Ectodermal cell (in vitro differentiated cells): Measurements from ENCODE around the gene CCDC106.

ENCODE experiments used
- H3K27ac ChIP-seq: 2 replicates; pipeline ENCODE4 v1.7.0; 2013; ENCODE audit warnings: mild to moderate bottlenecking, low read depth, low read length; ENCODE audit not compliant: insufficient read depth, poor library complexity, severe bottlenecking
- H3K27me3 ChIP-seq: 2 replicates; pipeline ENCODE4 v1.7.0; 2013; ENCODE audit warnings: mild to moderate bottlenecking, low read length; ENCODE audit not compliant: insufficient read depth, control insufficient read depth, poor library complexity, severe bottlenecking
- H3K36me3 ChIP-seq: one replicate; pipeline ENCODE4 v1.7.0; 2013; ENCODE audit warnings: low read length; ENCODE audit not compliant: control insufficient read depth, insufficient read depth
- H3K4me1 ChIP-seq: one replicate; pipeline ENCODE4 v1.7.0; 2013; ENCODE audit warnings: low read length; ENCODE audit not compliant: control insufficient read depth, insufficient read depth
- H3K4me3 ChIP-seq: 2 replicates; pipeline ENCODE4 v1.7.0; 2013; ENCODE audit warnings: low read depth, low read length, control low read depth; ENCODE audit not compliant: insufficient read depth
- H3K9me3 ChIP-seq: 2 replicates; pipeline ENCODE4 v1.7.0; 2013; ENCODE audit warnings: mild to moderate bottlenecking, low read length, moderate library complexity; ENCODE audit not compliant: control insufficient read depth
- whole genome bisulfite sequencing, 2 experiments: methylation state at CpG; one replicate each; pipeline ENCODE4 v1.1.7; 2013; ENCODE audit warnings: missing lambda C conversion rate in 2 of 2; 5-methylcytosine and 5-hydroxymethylcytosine counted together

Gene CCDC106

DNA sequence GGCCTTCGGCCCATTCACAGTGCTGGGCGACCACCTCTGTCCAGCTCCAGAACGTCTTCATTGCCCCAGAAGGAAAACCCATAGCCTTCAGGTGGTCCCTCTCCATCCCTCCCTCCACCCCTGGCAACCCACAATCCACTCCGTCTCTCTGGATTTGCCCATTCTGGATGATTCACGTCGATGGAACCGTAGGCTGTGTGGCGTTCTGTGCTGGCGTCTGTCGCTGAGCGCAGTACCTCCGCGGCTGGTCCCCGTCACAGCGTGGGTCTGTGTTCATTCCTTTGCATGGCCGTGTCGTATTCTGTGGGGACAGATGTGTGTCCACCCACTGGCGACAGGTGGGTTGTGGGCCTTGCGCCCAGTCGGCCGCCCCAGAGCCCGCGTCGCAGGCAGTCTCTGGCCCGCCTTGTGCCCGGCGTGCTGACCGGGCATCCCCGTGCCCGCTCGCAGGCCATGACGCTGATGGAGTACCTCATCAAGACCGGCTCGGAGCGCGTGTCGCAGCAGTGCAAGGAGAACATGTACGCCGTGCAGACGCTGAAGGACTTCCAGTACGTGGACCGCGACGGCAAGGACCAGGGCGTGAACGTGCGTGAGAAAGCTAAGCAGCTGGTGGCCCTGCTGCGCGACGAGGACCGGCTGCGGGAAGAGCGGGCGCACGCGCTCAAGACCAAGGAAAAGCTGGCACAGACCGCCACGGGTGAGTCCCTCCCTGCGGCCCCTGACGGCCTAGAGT is 37.1 kb downstream of the CCDC106 start:
- WGBS, 2 experiments, result 96 to 97% methylated on average over 60 of the region's 60 CpGs
- no peak overlapping the region for H3K4me3 ChIP-seq
- H3K4me1 ChIP-seq, result no peaks in the 10 kb centered on the region
- H3K36me3 ChIP-seq, result peaks cover 5% of the 10 kb centered on the region
- no peaks in the 10 kb centered on the region for H3K9me3 ChIP-seq
- H3K27ac ChIP-seq, result no peak overlapping the region
- H3K27me3 ChIP-seq, result no peaks in the 10 kb centered on the region

DNA sequence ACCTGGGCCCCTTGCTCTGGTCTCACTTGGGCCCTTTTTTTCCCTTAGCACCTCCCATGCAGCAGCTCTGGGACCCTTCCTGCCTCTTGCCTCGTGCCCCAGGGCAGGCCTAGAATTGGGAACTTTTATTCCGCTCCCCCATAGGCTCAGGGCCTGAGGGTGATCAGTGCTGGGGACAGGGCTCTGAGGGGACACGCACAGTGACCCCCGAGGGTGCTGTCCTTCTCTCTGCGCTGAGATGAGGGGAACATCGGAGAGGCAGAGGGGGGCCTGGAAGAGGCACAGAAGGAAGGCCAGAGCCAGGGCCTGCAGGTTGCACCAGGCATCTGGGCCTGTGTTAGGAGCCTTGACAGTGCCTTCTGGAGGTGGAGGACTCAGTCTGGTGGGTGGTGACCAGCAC is 37.8 kb downstream of the CCDC106 start:
- 94 to 96% methylated on average over 6 of the region's 6 CpGs for WGBS, 2 experiments
- Histone ChIP-seq H3K4me1 (no peaks in the 10 kb centered on the region), H3K27me3 (no peaks in the 10 kb centered on the region), H3K9me3 (no peaks in the 10 kb centered on the region), H3K27ac (no peak overlapping the region), H3K4me3 (no peak overlapping the region), H3K36me3 (peaks cover 5% of the 10 kb centered on the region)

DNA sequence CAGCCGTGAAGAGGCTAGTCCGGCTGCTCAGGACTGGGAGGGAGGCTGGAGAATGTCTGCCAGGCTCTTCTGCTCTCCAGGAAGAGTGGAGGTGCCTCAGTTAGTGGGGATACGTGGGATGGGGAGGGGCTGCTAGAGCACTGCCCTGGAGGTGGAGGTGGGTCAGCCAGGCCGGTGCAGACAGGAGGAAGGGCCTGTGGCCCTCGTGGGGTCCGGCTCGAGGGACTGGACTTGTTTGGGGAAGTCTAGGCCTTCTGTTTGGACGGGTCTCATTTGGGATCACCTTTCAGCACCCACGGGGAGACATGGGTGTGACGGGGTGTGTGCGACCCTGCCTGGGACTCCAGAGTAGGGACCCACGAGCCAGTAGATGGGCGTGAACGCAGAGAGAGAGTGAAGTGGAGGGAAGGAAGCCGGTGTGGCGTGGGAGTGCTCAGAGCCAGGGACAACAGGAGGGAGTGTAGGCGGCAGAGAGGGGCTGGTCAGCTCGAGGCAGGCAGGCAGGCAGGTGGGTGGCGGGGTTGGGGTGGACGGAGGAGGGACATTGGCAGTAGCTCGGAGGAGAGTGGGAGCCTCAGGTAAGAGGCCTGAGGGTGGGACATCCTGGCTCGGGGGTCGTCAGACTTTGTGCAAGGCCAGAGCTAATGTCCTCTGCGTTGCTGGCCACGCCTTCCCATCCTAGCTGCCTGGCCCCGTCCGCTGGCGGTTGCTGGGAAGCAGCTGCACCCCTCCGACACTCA is 38.5 kb downstream of the CCDC106 start:
- H3K36me3 ChIP-seq, result peaks cover 5% of the 10 kb centered on the region
- no peaks in the 10 kb centered on the region for H3K27me3 ChIP-seq
- no peaks in the 10 kb centered on the region for H3K4me1 ChIP-seq
- H3K4me3 ChIP-seq, result no peak overlapping the region
- no peaks in the 10 kb centered on the region for H3K9me3 ChIP-seq
- 94 to 95% methylated on average over 29 of the region's 29 CpGs for WGBS, 2 experiments
- H3K27ac ChIP-seq, result no peak overlapping the region

DNA sequence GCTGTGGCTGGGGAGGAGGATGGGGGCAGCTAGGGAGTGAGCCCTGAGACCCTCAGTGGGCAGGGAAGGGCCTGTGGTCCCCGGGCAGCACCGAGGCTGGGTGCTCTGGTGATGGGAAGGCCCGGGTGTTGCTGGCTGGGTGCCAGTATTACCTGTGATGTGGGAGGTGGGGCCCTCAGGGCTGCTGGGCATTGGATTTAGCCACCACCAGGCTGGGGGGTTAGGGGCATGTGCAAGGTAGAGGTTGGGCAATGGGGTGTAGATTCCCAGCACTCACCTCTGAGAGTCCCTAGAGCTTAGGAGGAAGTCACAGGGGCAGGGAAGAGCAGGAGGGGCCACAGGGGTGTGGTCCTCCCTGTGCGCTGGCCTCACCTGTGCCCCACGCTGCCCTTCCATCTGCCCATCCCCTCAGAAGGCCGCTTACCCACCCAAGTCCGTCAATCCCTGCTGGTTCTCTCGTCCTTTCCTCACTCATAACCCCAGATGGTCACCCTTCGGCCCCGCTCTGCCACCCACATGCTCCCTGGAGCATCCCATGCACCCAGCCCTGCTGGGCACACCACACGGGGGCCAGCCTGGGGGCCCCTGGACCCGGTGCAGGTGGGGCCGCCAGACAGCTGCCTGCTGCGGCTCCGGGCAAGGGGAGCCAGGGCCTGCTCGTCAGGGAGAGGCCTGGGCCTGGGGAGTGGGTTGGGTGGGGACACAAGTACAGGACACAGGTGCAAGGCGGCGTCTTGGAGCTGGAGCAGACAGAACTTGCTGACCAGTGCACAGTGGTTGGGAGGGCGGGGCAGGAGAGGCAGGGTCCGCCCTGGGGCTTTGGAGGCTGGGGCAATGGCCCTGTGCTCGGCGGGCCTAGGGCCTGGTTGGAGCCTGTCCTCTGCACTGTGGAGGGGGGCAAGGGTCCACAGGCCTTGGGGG is 39.5 kb downstream of the CCDC106 start:
- Histone ChIP-seq H3K36me3 (peaks cover 5% of the 10 kb centered on the region), H3K27ac (no peak overlapping the region), H3K9me3 (no peaks in the 10 kb centered on the region), H3K27me3 (no peaks in the 10 kb centered on the region), H3K4me3 (no peak overlapping the region), H3K4me1 (no peaks in the 10 kb centered on the region)
- 95 to 97% methylated on average over 22 of the region's 22 CpGs for WGBS, 2 experiments

DNA sequence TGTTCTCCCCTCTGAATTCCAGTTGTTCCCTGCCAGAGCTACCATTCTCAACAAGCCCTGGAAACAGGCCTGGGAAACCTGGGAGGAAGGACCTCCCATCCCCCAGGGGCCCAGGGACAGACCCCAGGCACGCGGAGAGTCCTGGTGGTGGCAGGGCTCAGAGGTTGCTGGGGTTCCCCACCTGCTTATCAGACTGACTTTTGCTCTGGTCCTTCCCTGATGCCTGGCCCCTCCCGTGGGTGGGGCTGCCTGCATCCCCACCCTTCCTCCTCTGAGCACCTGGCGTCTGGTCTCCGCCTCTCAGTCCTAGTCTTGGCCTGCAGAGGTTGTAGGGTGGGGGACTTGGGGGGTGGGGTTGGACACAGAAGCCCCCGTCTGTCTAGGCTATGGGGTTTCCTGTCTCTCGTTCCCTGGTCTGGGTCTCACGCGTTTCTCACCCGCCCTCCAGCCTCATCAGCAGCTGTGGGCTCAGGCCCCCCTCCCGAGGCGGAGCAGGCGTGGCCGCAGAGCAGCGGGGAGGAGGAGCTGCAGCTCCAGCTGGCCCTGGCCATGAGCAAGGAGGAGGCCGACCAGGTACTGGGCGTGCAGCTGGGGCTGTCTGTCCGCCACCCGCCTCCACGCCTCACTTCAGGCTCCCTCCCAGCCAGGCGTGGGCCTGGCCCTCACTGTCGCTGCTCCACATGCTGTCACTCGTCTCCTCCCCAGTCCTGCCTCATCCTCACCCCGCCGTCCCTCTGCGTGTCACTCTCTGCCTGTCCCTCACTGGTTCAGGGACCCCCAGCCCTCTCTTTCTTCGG is 40.6 kb downstream of the CCDC106 start:
- H3K4me3 ChIP-seq, result no peak overlapping the region
- H3K4me1 ChIP-seq, result no peaks in the 10 kb centered on the region
- no peaks in the 10 kb centered on the region for H3K27me3 ChIP-seq
- H3K36me3 ChIP-seq, result peaks cover 5% of the 10 kb centered on the region
- H3K27ac ChIP-seq, result no peak overlapping the region
- 89 to 91% methylated on average over 25 to 27 of the region's 27 CpGs for WGBS, 2 experiments
- no peaks in the 10 kb centered on the region for H3K9me3 ChIP-seq

DNA sequence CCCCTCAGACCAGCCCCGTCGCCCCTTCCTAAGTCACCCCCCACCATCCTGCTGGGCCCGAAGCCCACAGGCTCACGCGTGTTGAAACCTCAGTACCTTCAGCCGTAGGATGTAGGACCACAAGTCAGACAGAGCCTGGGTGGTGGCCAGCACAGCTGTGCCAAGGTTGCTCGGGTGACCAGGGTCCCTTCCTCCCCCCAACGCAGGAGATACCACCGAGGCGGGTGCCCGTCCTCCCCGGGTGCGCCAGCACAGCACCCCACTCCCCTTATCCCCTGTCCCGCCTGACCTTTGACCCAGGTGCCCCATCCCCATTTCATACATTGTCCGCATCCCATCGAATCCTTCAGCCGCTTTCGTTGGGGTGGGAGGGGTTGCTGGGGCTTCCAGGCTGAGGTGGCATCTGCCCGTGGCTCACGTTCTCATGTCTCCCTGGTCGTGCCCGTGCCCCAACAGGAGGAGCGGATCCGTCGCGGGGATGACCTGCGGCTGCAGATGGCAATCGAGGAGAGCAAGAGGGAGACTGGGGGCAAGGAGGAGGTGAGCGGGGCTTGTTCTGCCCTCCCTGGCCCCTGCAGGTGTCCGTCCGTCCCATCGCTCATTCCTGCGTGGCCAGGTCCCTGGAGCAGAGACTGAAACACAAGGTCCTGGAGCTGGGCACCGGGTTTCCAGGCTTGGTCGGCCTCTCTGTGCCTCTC is 41.5 kb downstream of the CCDC106 start:
- peaks cover 5% of the 10 kb centered on the region for H3K36me3 ChIP-seq
- no peaks in the 10 kb centered on the region for H3K9me3 ChIP-seq
- 95 to 96% methylated on average over 35 of the region's 35 CpGs for WGBS, 2 experiments
- no peak overlapping the region for H3K27ac ChIP-seq
- no peaks in the 10 kb centered on the region for H3K4me1 ChIP-seq
- H3K4me3 ChIP-seq, result no peak overlapping the region
- no peaks in the 10 kb centered on the region for H3K27me3 ChIP-seq

DNA sequence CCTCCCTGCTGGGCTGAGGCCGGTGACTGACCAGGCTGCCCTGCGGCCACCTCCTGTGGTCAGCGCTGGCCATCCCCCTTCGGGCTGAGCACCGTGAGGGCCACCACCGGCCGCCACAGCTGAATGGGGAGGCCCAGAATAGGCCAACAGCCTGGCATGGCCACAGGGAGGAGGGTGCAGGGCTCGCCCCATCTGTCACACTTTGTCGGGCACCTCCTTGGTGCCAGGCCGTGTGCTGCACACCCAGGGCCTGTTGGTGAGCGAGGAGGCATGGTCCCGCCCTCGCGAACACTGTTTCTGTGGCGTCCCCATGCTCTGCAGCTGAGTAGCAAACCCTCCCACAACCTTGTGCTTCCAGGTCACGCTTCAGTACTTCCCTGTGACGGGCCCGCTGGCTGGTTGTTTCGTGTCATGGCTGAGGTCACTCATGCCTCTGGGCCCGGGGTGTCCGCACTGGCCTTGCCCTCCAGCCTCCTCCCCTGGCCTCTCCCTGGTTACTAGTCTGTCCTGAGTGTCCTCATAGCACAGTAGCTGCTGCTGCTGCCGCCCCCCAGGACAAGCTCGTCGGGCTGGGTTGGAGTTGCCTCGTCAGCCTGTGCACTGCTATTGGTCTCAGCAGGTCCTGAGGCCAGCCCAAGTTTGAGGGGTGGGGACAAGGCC is 42.2 kb downstream of the CCDC106 start:
- WGBS, 2 experiments, result 95% methylated on average over 25 of the region's 25 CpGs
- Histone ChIP-seq H3K27me3 (no peaks in the 10 kb centered on the region), H3K4me1 (no peaks in the 10 kb centered on the region), H3K9me3 (no peaks in the 10 kb centered on the region), H3K4me3 (no peak overlapping the region), H3K36me3 (peaks cover 10% of the 10 kb centered on the region), H3K27ac (no peak overlapping the region)

DNA sequence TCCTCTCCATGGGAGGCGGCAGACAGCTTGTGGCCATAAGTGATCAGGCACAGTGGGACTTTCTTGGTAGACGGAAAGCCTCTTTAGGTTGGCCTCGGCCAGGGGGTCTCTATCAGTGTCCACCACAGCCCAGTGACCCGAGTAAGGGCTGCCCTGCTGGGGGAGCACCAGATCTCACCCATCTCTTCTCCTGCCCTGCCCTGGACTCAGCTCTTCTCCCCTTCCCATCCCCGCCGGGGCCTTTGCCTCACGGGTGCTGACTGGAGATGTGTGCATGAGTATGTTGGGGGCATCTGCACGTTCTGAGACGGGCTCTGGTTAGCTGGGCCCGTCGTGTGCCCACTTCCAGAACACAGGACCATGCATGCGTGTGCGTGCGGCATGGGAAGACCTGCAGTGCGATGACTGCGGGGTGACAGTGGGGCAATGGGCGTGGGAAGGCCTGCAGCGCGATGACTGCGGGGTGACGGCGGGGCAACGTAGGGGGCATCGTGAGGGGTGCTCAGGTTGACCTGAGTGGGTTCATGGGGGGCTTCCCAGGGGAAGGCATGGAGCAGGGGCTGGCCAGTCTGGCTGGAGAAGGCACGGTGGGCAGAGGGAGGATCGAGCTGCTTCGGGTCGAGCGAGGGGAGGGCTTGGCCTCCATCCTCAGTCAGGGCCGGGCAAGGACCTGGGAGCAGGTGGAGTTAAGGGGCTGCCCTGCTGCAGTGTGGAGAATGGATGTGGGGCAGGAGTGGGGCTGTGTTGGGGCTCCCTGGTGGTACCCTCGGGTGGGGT is 42.9 kb downstream of the CCDC106 start:
- Histone ChIP-seq H3K9me3 (no peaks in the 10 kb centered on the region), H3K27ac (no peak overlapping the region), H3K36me3 (peaks cover 12% of the 10 kb centered on the region), H3K4me3 (no peak overlapping the region), H3K4me1 (no peaks in the 10 kb centered on the region), H3K27me3 (no peaks in the 10 kb centered on the region)
- WGBS, 2 experiments, result 95 to 97% methylated on average over 31 of the region's 31 CpGs
